ENCODE measurements around the gene SMOC2.

Gene SMOC2

GRCh38 chr6:168711666-168712300 is 270.8 kb downstream of the SMOC2 start:
- H2AFZ ChIP-seq (ENCODE audit: low read depth, low read length), result no peak overlapping the region
- no peak overlapping the region for H3K4me2 ChIP-seq (ENCODE audit: low read length)
- H3K9ac ChIP-seq (ENCODE audit: low read length), result no peak overlapping the region
- H3K27me3 ChIP-seq (ENCODE audit: low read depth, low read length), result no peaks in the 10 kb centered on the region
- H3K4me1 ChIP-seq (ENCODE audit: low read length), result no peaks in the 10 kb centered on the region
- no peak overlapping the region for H3K4me3 ChIP-seq (ENCODE audit: low read length)
- TF ChIP-seq CTCF (IDR thresholded peaks at IDR 0.05; ENCODE audit: low read depth, low read length) (no peak), EZH2phosphoT487 (IDR thresholded peaks at IDR 0.05; ENCODE audit: low read depth) (no peak)
- no peaks in the 10 kb centered on the region for H3K79me2 ChIP-seq (ENCODE audit: low read length)
- no peaks in the 10 kb centered on the region for H3K36me3 ChIP-seq (replicated peaks; ENCODE audit: low read depth, low read length)
- H3K27ac ChIP-seq (ENCODE audit: low read length), result no peak overlapping the region
- no peaks in the 10 kb centered on the region for H4K20me1 ChIP-seq (ENCODE audit: insufficient read depth, low read length)
- no peaks in the 10 kb centered on the region for H3K9me3 ChIP-seq (ENCODE audit: insufficient read depth, low read length)

- Histone ChIP-seq H3K27me3 (ENCODE audit: low read depth, low read length) (no peaks in the 10 kb centered on the region), H4K20me1 (ENCODE audit: insufficient read depth, low read length) (no peaks in the 10 kb centered on the region), H3K9me3 (ENCODE audit: insufficient read depth, low read length) (no peaks in the 10 kb centered on the region), H3K27ac (ENCODE audit: low read length) (no peak overlapping the region), H2AFZ (ENCODE audit: low read depth, low read length) (no peak overlapping the region), H3K4me1 (ENCODE audit: low read length) (no peaks in the 10 kb centered on the region), H3K4me2 (ENCODE audit: low read length) (no peak overlapping the region), H3K4me3 (ENCODE audit: low read length) (no peak overlapping the region), H3K9ac (ENCODE audit: low read length) (no peak overlapping the region), H3K79me2 (ENCODE audit: low read length) (no peaks in the 10 kb centered on the region), H3K36me3 (replicated peaks; ENCODE audit: low read depth, low read length) (no peaks in the 10 kb centered on the region)
- TF ChIP-seq EZH2phosphoT487 (IDR thresholded peaks at IDR 0.05; ENCODE audit: low read depth) (no peak), CTCF (IDR thresholded peaks at IDR 0.05; ENCODE audit: low read depth, low read length) (no peak)
These were observed 272.0 kb downstream of the SMOC2 start for GRCh38 chr6:168712993-168713392.

- Histone ChIP-seq H3K9ac (ENCODE audit: low read length) (no peak overlapping the region), H3K4me3 (ENCODE audit: low read length) (no peak overlapping the region), H3K4me1 (ENCODE audit: low read length) (no peaks in the 10 kb centered on the region), H3K4me2 (ENCODE audit: low read length) (no peak overlapping the region), H3K79me2 (ENCODE audit: low read length) (no peaks in the 10 kb centered on the region), H3K9me3 (ENCODE audit: insufficient read depth, low read length) (no peaks in the 10 kb centered on the region), H3K27me3 (ENCODE audit: low read depth, low read length) (no peaks in the 10 kb centered on the region), H3K36me3 (replicated peaks; ENCODE audit: low read depth, low read length) (no peaks in the 10 kb centered on the region), H3K27ac (ENCODE audit: low read length) (no peak overlapping the region), H2AFZ (ENCODE audit: low read depth, low read length) (no peak overlapping the region), H4K20me1 (ENCODE audit: insufficient read depth, low read length) (no peaks in the 10 kb centered on the region)
- TF ChIP-seq CTCF (IDR thresholded peaks at IDR 0.05; ENCODE audit: low read depth, low read length), result no peak
- TF ChIP-seq EZH2phosphoT487 (IDR thresholded peaks at IDR 0.05; ENCODE audit: low read depth), result no peak
These were observed 272.9 kb downstream of the SMOC2 start for GRCh38 chr6:168713839-168714238.

- TF ChIP-seq CTCF (IDR thresholded peaks at IDR 0.05; ENCODE audit: low read depth, low read length), result no peak
- no peak for TF ChIP-seq EZH2phosphoT487 (IDR thresholded peaks at IDR 0.05; ENCODE audit: low read depth)
- Histone ChIP-seq H2AFZ (ENCODE audit: low read depth, low read length) (no peak overlapping the region), H3K27ac (ENCODE audit: low read length) (no peak overlapping the region), H4K20me1 (ENCODE audit: insufficient read depth, low read length) (no peaks in the 10 kb centered on the region), H3K4me2 (ENCODE audit: low read length) (no peak overlapping the region), H3K36me3 (replicated peaks; ENCODE audit: low read depth, low read length) (no peaks in the 10 kb centered on the region), H3K27me3 (ENCODE audit: low read depth, low read length) (no peaks in the 10 kb centered on the region), H3K9me3 (ENCODE audit: insufficient read depth, low read length) (no peaks in the 10 kb centered on the region), H3K79me2 (ENCODE audit: low read length) (no peaks in the 10 kb centered on the region), H3K4me3 (ENCODE audit: low read length) (no peak overlapping the region), H3K9ac (ENCODE audit: low read length) (no peak overlapping the region), H3K4me1 (ENCODE audit: low read length) (no peaks in the 10 kb centered on the region)
These were observed 273.7 kb downstream of the SMOC2 start for GRCh38 chr6:168714547-168715260.

Measured in OCI-LY3 (cell line).